CD4-positive, alpha-beta T cell (primary cell): ENCODE data around the gene FASN. TPM values are rescaled to one million over a fixed set of nuclear protein-coding genes. Genes with fewer than 3 reads are reported as not detected.

ENCODE experiments used
- ATAC-seq: fragments of 200-7000 bp; cut with Tn5 transposase; one replicate; pipeline ENCODE4 v1.10.0; 2022; ENCODE audit warnings: mild to moderate bottlenecking; ENCODE audit not compliant: poor library complexity
- CTCF ChIA-PET: fragments of 350-600 bp; sonication (Branson Sonifier 250); formaldehyde crosslinking; loops from one replicate; lab custom pipeline; 2021; ENCODE audit warnings: antibody characterized with exemption, inconsistent platforms; lab: Charles Lee
- POLR2A ChIA-PET: fragments of 350-600 bp; sonication (Branson Sonifier 250); formaldehyde crosslinking; loops from one replicate; lab custom pipeline; 2021; ENCODE audit warnings: antibody characterized with exemption, inconsistent platforms; lab: Charles Lee
- DNase-seq, 14 experiments: peaks; one replicate each; pipeline ENCODE4 v3.0.0-alpha.2; 2013 to 2020; ENCODE audit warnings: mixed read lengths in 2 of 14
- H3K27ac ChIP-seq, 2 donors: one replicate each; pipeline versions ENCODE4 v1.5.1 to v1.7.0; 2013; ENCODE audit warnings: low read length in 2 of 2, low read depth in 1 of 2, mild to moderate bottlenecking in 1 of 2
- H3K27me3 ChIP-seq, 2 experiments: 1 replicate in 1 of 2; 2 replicates in 1 of 2; pipeline versions ENCODE4 v1.6.1 to v1.7.0; 2013; ENCODE audit warnings: low read length in 2 of 2, control low read depth in 1 of 2, mild to moderate bottlenecking in 1 of 2, moderate library complexity in 1 of 2; ENCODE audit not compliant: insufficient read depth in 2 of 2, control insufficient read depth in 1 of 2
- H3K36me3 ChIP-seq: one replicate; pipeline ENCODE4 v1.6.1; 2013; ENCODE audit warnings: low read length, control low read depth; ENCODE audit not compliant: insufficient read depth
- H3K4me1 ChIP-seq: one replicate; pipeline ENCODE4 v1.6.1; 2013; ENCODE audit warnings: low read length, control low read depth; ENCODE audit not compliant: insufficient read depth
- H3K4me3 ChIP-seq: one replicate; pipeline ENCODE4 v1.5.1; 2013; ENCODE audit warnings: mild to moderate bottlenecking, low read length, moderate library complexity
- H3K9me3 ChIP-seq, 2 experiments: 1 replicate in 1 of 2; 2 replicates in 1 of 2; pipeline versions ENCODE4 v1.6.1 to v1.7.0; 2013; ENCODE audit warnings: low read length in 2 of 2, mild to moderate bottlenecking in 2 of 2, control low read depth in 1 of 2, moderate library complexity in 1 of 2; ENCODE audit not compliant: control insufficient read depth in 1 of 2, insufficient read depth in 1 of 2
- H3K27ac Mint-ChIP-seq: one replicate; pipeline ENCODE4 v1.8.0; 2020; ENCODE audit warnings: mixed read lengths
- H3K27me3 Mint-ChIP-seq: one replicate; pipeline ENCODE4 v1.8.0; 2021; ENCODE audit warnings: mixed read lengths
- H3K36me3 Mint-ChIP-seq: one replicate; pipeline ENCODE4 v1.8.0; 2021; ENCODE audit warnings: low read depth, mixed read lengths
- H3K4me1 Mint-ChIP-seq: one replicate; pipeline ENCODE4 v1.8.0; 2021; ENCODE audit warnings: low read depth, mixed read lengths
- H3K4me3 Mint-ChIP-seq: one replicate; pipeline ENCODE4 v1.8.0; 2020; ENCODE audit warnings: mild to moderate bottlenecking, mixed read lengths
- H3K9me3 Mint-ChIP-seq: one replicate; pipeline ENCODE4 v1.8.0; 2020; ENCODE audit warnings: mixed read lengths
- CTCF ChIP-seq: fragments of 200-600 bp; IDR thresholded peaks from one replicate; pipeline ENCODE4 v1.8.0; 2022; ENCODE audit warnings: antibody characterized with exemption, mild to moderate bottlenecking
- intact Hi-C, 2 experiments: fragments of 100-400 bp; cut with DNase I in 1 of 2; cut with micrococcal nuclease in 1 of 2; formaldehyde crosslinking; loops; one replicate each; pipeline versions ENCODE4 v1.15.1 to v1.9.0; 2023 to 2025; cut with DNase I, micrococcal nuclease
- total RNA-seq, 174 experiments: library from RNA in 2 of 174; stranded (reverse) in 2 of 174; gene quantifications; one replicate each; pipeline ENCODE4 v1.2.3 and lab custom pipeline; 2021 to 2026

The FASN gene
- total RNA-seq, 2 experiments from 2014 or later = 168 to 174 TPM

DNA sequence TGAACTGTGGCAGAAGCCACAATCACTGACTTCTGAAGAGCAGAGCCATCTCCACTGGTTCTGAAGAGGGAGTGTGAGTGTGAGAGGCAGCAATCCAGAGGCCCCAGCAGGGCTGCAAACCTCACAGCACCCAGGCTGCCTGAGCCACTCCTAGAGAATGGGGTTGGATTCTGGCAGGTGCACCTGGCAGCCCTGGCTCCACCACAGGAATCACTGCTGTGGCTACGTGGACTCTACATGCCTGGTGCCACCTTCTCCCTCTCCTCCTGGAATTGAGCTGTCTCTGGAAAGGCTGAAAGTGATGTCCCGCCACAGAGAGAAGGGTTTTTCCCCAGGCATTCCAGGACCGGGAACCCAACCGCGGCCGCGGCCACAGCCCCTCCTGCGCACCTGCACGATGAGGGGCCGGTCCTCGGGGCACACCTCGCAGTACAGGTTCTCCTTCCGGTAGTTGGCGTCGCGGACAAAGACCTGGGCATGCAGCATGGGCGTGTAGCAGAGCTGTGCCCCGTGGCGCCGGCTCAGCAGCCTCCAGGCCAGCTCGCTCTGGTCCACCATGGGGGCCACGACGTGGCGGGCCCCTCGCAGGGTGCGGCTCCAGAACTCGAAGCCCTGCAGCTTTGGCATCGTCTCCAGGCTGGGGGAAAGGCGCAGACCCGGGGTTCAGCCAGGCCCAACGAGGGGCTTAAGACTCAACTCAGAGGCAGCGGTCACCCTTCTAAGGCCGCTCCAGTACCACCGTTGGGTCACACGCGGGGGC, 33.4 kb downstream of the FASN start:
- ChIA-PET POLR2A (interaction anchor here (0.7 to 3.0 kb wide), 8 partner anchors 12 to 239 kb away, joined by 3 to 17 read pairs (median 5); partner anchors contain the start of genes FASN, GPS1, RAC3 and RFNG), CTCF (interaction anchor here (1.0 kb wide), 1 partner anchor 34 kb away, joined by 3 read pairs; no protein-coding TSS in a partner anchor)
- Histone ChIP-seq H3K9me3 (no peaks in the 10 kb centered on the region), H3K27me3 (no peaks in the 10 kb centered on the region), H3K4me3 (peak overlapping the region; percentile 81), H3K4me1 (peaks cover 34% of the 10 kb centered on the region), H3K27ac (peak overlapping the region; percentile 30 to 35), H3K36me3 (peaks cover 30% of the 10 kb centered on the region)
- ATAC-seq (no peak), DNase-seq (no peak)
- no peak for TF ChIP-seq CTCF
- peaks cover 9% of the 10 kb centered on the region for H3K4me1 Mint-ChIP-seq
- peak overlapping the region; percentile 47 for H3K27ac Mint-ChIP-seq
- intact Hi-C loops = loop anchor here (1.0 to 2.0 kb wide), 2 partner anchors 13 to 14 kb away; partner anchors contain the start of genes GPS1 (in 2 of the 2) and RFNG (in 2 of the 2)
- H3K27me3 Mint-ChIP-seq = no peaks in the 10 kb centered on the region
- H3K9me3 Mint-ChIP-seq = no peaks in the 10 kb centered on the region
- H3K4me3 Mint-ChIP-seq = peak overlapping the region; percentile 58
- peaks cover 6% of the 10 kb centered on the region for H3K36me3 Mint-ChIP-seq

- no peak for TF ChIP-seq CTCF
- no peak overlapping the region for H3K4me3 ChIP-seq
Observed at GRCh38 chr17:82063424-82064415, 34.3 kb downstream of the FASN start.

GRCh38 chr17:82062984-82063368, 35.1 kb downstream of the FASN start:
- Mint-ChIP-seq H3K4me3 (no peak overlapping the region), H3K27ac (no peak overlapping the region), H3K9me3 (no peaks in the 10 kb centered on the region), H3K36me3 (peaks cover 13% of the 10 kb centered on the region), H3K27me3 (no peaks in the 10 kb centered on the region), H3K4me1 (peaks cover 9% of the 10 kb centered on the region)
- Histone ChIP-seq H3K27ac (no peak overlapping the region), H3K4me3 (no peak overlapping the region), H3K27me3 (no peaks in the 10 kb centered on the region), H3K9me3 (no peaks in the 10 kb centered on the region), H3K4me1 (peaks cover 34% of the 10 kb centered on the region), H3K36me3 (peaks cover 45% of the 10 kb centered on the region)
- ATAC-seq = no peak
- CTCF ChIA-PET = no interaction called here
- POLR2A ChIA-PET = interaction anchor here (3.0 kb wide), 1 partner anchor 11 kb away, joined by 16 read pairs; the partner anchor contains the start of genes GPS1 and RFNG
- no peak for TF ChIP-seq CTCF
- intact Hi-C loops = no loop called here
- no peak for DNase-seq

More at GRCh38 chr17:82063424-82064415, 34.3 kb downstream of the FASN start:
- Mint-ChIP-seq H3K9me3 (no peaks in the 10 kb centered on the region), H3K36me3 (peaks cover 10% of the 10 kb centered on the region), H3K4me1 (peaks cover 9% of the 10 kb centered on the region), H3K27ac (peak overlapping the region; percentile 47), H3K27me3 (no peaks in the 10 kb centered on the region), H3K4me3 (peak overlapping the region; percentile 58)
- Histone ChIP-seq H3K27me3 (no peaks in the 10 kb centered on the region), H3K36me3 (peaks cover 38% of the 10 kb centered on the region), H3K27ac (no peak overlapping the region), H3K9me3 (no peaks in the 10 kb centered on the region), H3K4me1 (peaks cover 34% of the 10 kb centered on the region)
- ATAC-seq (no peak), DNase-seq (no peak)
- intact Hi-C loops = loop anchor here in 1 of 2 experiments (2.0 kb wide), 1 partner anchor 13 kb away; the partner anchor contains the start of genes GPS1 and RFNG
- POLR2A ChIA-PET = interaction anchor here (3.0 kb wide), 1 partner anchor 11 kb away, joined by 16 read pairs; the partner anchor contains the start of genes GPS1 and RFNG
- CTCF ChIA-PET = no interaction called here
